GM20431 (cell line): ENCODE results near the gene CITED2.

Source experiments
- in situ Hi-C: fragments of 300-500 bp; cut with MseI, MboI; formaldehyde crosslinking; loops from one replicate; pipeline ENCODE4 v1.15.0; 2020; ENCODE audit warnings: low sequenced_read_pairs; ENCODE audit not compliant: unreplicated experiment

The CITED2 gene

GRCh38 chr6:139369068-139369467 is 5.4 kb downstream of the CITED2 start:
- in situ Hi-C loops: loop anchor here (25.0 kb wide), 3 partner anchors 132 to 557 kb away; no protein-coding TSS in a partner anchor

- in situ Hi-C loops: loop anchor here (25.0 kb wide), 3 partner anchors 131 to 556 kb away; no protein-coding TSS in a partner anchor
Measured at GRCh38 chr6:139368661-139369060, 5.8 kb downstream of the CITED2 start.

DNA sequence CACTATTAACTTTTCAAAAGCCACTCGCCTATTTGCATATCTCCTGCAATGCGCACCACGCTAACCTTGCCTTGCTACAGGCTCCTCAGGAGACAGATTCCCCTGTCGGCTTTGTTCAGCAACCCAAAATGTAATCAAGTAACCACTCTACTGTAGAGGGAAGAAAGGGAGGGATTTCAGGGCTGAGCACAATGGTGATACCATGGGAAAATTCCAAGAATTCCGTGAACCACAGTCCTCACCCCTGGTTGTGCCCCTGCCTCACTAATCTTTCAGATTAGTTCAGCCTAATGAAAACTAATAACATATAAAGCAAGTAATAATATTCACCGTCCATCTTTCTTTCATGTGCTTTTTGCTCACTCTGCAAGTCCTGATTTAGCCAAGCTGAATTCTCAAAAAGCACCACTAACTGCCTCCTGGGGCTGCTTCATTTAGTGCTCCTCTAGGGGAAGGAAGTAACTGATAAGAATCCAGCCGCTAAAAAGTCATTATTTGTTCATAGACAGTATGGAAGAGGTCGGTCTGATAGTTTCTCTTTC is 6.6 kb downstream of the CITED2 start:
- in situ Hi-C loops: loop anchor here (25.0 kb wide), 3 partner anchors 131 to 556 kb away; no protein-coding TSS in a partner anchor

- in situ Hi-C loops: loop anchor here (25.0 kb wide), 3 partner anchors 128 to 553 kb away; no protein-coding TSS in a partner anchor
Measured at GRCh38 chr6:139364982-139365379, 9.5 kb downstream of the CITED2 start.

- in situ Hi-C loops: loop anchor here (25.0 kb wide), 3 partner anchors 127 to 552 kb away; no protein-coding TSS in a partner anchor
Measured at GRCh38 chr6:139364302-139364981, 10.0 kb downstream of the CITED2 start.

DNA sequence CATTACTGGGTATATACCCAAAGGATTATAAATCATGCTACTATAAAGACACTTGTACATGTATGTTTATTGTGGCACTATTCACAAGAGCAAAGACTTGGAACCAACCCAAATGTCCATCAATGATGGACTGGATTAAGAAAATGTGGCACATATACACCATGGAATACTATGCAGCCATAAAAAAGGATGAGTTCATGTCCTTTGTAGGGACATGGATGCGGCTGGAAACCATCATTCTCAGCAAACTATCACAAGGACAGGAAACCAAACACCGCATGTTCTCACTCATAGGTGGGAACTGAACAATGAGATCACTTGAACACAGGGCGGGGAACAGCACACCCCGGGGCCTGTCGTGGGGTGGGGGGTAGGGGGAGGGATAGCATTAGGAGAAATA is 10.7 kb downstream of the CITED2 start:
- in situ Hi-C loops: loop anchor here (25.0 kb wide), 3 partner anchors 126 to 551 kb away; no protein-coding TSS in a partner anchor

GRCh38 chr6:139363123-139363522 is 11.3 kb downstream of the CITED2 start:
- in situ Hi-C loops: loop anchor here (25.0 kb wide), 3 partner anchors 126 to 551 kb away; no protein-coding TSS in a partner anchor

GRCh38 chr6:139361211-139361610 is 13.2 kb downstream of the CITED2 start:
- in situ Hi-C loops: loop anchor here (25.0 kb wide), 3 partner anchors 124 to 549 kb away; no protein-coding TSS in a partner anchor

- in situ Hi-C loops: loop anchor here (25.0 kb wide), 3 partner anchors 120 to 545 kb away; no protein-coding TSS in a partner anchor
Measured at GRCh38 chr6:139356924-139357323, 17.5 kb downstream of the CITED2 start.

GRCh38 chr6:139355777-139356445 is 18.5 kb downstream of the CITED2 start:
- in situ Hi-C loops: loop anchor here (25.0 kb wide), 3 partner anchors 119 to 544 kb away; no protein-coding TSS in a partner anchor

GRCh38 chr6:139355172-139355571 is 19.3 kb downstream of the CITED2 start:
- in situ Hi-C loops: loop anchor here (25.0 kb wide), 3 partner anchors 118 to 543 kb away; no protein-coding TSS in a partner anchor

DNA sequence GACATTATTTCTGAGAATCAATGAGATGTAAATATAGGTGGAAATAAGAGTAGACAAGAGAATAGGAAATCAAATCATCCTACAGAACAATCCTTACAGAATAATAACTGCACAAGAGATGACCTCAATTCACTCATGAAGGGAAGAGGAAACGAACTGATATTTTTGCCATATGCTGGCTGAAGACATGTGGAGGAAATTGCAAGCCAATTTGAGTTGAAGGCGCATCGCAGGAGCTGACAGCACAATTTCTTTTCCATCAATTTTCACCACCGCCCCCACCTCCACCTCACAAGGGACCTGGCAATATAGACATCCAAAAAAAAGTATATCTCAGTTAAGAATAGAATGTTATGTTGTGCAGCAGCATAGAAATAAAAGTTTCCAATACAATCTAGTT is 20.3 kb downstream of the CITED2 start:
- in situ Hi-C loops: loop anchor here (25.0 kb wide), 3 partner anchors 117 to 542 kb away; no protein-coding TSS in a partner anchor

GRCh38 chr6:139349464-139350020 is 24.9 kb downstream of the CITED2 start:
- in situ Hi-C loops: loop anchor here (25.0 kb wide), 3 partner anchors 112 to 537 kb away; no protein-coding TSS in a partner anchor

DNA sequence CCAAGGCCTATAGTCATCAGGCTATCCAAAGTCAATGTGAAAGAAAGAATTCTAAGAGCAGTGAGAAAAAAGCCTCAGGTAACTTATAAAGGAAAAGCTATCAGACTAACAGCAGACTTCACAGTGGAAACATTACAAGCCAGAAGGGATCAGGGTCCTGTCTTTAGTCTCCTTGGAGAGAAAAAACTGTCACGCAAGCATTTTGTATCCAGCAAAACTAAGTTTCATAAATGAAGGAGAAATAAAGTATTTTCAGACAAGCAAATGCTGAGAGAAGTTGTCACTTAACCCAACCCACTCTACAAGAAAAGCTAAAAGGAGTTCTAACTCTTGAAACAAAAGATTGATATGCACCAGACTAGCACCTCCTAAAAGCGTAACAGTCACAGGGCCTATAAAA is 28.1 kb downstream of the CITED2 start:
- in situ Hi-C loops: no loop called here

- in situ Hi-C loops: no loop called here
Measured at GRCh38 chr6:139344186-139344963, 30.1 kb downstream of the CITED2 start.

- in situ Hi-C loops: no loop called here
Measured at GRCh38 chr6:139343052-139343750, 31.2 kb downstream of the CITED2 start.

- in situ Hi-C loops: no loop called here
Measured at GRCh38 chr6:139341060-139341459, 33.4 kb downstream of the CITED2 start.

DNA sequence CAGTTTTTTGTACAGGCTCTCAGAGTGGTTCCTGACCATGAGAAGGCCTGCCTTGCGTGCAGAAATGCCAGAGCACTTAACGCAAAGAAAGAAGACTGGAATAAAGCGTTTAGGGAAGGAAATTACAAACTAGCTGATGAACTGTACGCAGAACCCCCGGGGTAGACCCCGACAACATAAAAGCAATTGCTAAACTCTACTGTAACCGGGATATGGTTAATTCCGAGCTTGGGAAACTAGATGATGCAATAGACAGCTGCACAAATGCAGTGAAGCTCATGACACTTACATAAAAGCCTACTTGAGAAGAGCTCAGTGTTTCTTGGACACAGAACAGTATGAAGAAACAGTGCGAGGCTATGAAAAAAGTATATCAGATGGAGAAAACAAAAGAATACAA is 35.7 kb downstream of the CITED2 start:
- in situ Hi-C loops: no loop called here

DNA sequence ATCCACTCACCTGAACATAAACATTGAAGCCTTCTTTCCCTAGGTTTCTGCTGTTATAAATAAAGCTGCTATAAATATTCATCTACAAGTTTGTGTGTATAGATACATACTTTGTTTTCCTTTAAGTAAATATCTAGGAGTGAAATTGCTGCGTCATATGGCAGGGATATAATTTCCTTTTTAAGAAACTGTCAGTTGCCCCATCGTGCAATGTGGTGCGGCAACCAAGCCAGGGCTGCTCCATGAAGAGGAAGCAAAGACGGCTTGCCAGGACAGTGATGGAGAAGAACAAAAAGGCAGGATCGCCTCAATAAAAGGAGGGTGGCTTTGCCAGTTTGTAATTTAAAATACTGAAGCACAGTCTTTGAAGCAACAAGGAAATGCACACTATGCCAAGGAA is 36.6 kb downstream of the CITED2 start:
- in situ Hi-C loops: no loop called here
